Fibroblast of the conjunctiva (primary cell): ENCODE results near the gene CACNG3.
"Not testable (repeated sequence)": the region's sequence is repeated elsewhere in the genome, so short reads cannot be mapped to it uniquely, and the experiment has no call there.

ENCODE experiments used
- DNase-seq: peaks from one replicate; pipeline ENCODE4 v3.0.0-alpha.2; 2010; ENCODE audit warnings: low read depth

Gene CACNG3

DNA sequence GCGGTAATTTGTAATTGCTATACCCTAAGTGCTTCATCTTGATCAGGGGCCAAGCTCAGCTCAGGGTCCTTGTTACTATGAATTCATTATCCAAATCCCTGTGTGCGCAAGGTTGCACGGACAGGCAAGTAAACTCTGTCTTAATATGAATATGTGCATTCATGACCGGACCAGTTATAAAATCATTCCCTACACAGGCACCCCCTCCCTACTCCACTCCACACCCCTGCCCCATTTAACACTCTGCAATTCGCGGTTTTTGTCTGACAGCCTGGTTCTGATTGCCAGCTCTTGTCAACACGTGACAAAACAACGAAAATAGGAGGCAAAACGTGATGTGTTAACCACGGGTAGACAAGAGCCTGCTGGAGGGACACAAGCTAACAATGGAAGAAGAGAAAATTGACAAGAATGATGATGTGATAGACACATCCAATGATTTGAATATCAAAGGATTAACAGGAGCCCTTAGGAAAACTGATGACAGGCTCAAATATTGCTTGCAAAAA lies 76.5 kb downstream of the CACNG3 start:
- no peak for DNase-seq

DNA sequence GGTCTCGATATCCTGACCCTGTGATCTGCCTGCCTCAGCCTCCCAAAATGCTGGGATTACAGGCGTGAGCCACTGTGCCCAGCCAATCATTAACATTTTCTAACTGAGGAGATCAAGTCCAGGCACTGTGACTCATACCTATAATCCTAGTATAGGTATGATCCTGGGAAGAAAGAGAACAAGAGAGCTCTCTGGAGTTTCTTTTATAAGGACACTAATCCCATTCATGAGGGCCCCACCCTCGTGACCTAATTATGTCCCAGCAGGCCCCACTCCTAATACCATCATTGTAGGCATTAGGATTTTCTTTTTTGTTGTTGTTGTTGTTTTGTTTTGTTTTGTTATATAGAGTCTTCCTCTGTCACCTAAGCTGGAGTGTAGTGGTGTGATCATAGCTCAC lies 80.4 kb downstream of the CACNG3 start:
- DNase-seq, result no peak

DNA sequence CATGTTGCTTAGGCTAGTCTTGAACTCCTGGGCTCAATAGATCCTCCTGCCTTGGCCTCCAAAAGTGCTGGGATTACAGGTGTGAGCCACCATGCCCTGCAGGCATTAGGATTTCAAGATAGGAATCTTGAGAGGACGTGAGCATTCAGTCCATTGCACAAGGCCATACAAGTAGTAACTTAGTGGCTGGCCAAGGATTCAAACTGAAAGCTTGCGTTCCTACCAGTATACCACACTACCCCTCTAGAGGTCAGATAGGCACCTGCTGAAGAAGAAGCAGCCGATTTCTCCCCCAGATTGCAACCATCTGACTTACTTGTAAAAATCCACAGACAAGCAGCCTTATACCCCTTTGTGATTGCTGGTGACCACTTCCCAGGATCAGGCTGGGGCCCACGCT lies 80.9 kb downstream of the CACNG3 start:
- no peak for DNase-seq

DNA sequence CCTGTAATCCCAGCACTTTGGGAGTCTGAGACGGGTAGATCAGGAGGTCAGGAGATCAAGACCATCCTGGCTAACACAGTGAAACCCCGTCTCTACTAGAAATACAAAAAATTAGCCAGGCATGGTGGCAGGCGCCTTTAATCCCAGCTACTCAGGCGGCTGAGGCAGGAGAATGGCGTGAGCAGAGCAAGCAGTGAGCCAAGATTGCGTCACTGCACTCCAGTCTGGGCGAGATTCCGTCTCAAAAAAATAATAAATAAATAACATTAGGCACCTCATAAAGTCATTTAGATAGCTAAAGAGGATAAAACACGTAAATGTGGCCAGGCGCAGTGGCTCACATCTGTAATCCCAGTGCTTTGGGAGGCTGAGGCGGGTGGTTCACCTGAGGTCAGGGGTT lies 87.7 kb downstream of the CACNG3 start:
- DNase-seq, result not testable (repeated sequence)

DNA sequence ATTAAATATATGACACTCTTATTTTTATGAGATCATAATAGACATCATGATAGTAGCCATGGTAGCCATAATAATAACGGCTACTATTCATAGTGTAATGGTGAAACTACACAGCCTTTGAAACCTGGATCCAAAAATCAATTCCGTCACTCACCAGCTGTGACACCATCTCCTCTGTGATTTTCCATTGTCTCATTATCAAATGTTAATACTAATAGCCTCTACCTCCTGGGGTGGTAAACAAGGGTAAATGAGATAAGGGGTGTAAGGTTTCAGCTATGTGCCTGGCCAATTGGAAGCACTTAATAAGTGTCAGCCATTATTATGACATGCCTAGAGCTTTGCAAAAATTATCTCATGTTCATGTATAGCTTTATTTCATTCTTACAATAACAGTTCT lies 88.6 kb downstream of the CACNG3 start:
- no peak for DNase-seq

DNA sequence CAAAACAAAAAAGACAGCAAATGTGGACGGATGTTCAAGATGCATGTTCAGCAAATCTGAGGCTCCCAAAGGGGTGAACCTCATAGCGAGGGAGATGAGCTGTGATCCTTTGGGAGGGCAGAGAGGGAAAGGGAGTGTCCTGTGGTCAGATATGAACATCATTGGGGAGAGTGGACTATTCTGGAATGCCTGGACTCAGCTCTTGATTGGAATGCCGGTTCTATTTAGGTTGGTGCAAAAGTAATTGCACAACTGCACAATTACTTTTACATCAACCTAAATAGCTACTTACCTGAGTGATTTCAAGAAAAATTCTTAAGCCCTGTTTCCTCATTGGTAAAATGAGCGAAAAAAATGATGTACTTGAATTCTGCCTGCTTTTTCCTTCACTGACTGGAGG lies 89.6 kb downstream of the CACNG3 start:
- no peak for DNase-seq

DNA sequence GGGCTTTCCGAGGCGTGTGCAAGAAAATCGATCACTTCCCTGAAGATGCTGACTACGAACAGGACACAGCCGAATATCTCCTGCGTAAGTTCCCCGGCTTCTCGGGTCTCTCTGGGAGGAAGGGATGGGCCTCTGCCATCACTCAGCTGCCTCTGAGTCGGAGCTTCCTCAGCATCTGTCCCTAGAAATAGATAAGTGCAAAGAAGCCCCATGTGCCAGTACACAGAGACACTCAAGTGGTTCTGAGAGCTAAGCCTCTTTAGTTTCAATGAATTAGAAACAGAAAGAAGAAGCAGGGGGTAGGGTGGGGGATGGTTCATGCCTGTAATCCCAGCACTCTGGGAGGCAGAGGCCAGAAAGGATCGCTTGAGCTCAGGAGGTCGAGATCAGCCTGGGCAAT lies 90.6 kb downstream of the CACNG3 start:
- DNase-seq, result no peak

DNA sequence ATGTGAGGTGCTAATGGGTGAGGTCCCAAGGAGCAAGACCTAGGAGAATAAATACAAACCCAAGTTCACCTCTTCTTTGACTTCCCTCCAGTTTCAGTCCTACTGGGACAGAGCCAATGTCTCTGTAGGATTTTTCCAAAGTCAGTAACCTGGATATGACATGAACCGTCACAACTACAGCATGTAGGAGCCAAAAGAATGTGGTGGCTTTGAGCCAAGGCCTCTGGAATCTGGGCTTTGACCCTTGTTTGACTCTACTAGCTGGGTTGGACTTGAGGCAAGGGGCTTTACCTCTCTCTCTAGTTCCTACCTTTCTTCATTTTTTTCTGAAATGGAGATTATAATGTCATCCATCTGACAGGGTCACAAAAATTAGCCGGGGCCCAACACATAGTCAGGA lies 91.4 kb downstream of the CACNG3 start:
- DNase-seq, result no peak

DNA sequence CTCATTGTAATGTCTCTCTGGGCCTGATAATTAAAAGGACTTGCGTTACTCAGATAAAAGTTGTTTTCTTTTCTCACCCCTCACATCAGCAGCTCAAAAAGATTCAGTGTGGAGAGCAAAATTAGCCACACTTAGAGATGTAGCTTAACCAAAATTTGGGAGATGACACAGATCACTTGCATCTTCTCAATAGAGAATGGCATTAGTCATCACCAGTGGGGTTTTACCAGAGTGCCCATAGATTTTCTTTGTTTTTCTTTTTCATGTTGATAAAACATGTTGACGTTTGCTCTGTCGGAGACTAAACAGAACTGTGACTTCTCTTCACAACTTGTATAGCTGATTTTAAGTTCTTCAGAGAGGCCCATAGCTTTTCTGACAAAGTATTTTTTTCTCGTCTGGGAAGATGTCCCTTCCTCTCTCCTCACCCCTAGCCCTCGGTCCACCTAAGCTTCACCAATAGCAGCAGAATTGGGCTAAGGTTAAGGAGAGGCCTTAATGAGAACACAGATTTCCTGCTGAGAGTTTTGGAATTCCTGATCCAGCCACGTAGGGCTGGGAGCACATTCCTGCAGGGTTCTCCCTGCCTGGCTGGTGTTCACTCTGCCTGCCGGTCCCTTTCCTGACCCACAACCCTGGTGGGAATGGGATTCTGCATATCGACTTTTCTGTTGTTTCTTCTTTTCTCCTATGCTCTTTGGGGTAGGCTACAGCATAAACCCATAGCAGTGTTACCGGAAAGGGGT lies 92.6 kb downstream of the CACNG3 start:
- DNase-seq, result no peak

DNA sequence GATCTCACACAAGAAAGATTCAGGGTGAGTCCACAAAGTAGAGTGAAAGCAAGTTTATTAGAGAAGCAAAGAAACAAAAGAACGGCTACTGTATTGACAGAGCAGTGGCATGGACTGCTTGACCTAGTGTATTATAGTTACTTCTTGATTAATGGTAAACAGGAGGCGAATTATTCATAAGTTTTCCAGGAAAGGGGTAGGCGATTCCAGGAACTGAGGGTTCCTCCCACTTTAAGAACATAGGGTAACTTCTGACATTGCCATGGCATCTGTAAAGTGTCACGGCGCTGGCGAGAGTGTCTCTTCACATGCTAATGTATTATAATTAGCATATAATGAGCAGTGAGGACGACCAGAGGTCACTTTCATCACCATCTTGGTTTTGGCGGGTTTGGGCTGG lies 93.2 kb downstream of the CACNG3 start:
- no peak for DNase-seq

DNA sequence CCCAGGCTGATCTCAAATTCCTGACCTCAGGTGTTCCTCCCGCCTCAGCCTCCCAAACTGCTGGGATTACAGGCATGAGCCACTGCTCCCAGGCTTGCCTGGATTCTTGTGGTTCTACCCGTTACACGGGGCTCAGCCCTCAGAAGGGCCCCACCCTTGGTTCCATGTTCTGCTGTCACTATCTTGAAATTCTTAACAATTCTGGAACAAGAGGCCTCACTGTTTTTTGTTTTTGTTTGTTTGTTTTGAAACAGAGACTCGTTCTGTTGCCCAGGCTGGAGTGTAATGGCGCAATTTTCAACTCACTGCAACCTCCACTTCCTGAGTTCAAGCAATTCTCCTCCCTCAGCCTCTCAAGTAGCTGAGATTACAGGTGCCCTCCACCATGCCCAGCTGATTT lies 96.6 kb downstream of the CACNG3 start:
- no peak for DNase-seq

DNA sequence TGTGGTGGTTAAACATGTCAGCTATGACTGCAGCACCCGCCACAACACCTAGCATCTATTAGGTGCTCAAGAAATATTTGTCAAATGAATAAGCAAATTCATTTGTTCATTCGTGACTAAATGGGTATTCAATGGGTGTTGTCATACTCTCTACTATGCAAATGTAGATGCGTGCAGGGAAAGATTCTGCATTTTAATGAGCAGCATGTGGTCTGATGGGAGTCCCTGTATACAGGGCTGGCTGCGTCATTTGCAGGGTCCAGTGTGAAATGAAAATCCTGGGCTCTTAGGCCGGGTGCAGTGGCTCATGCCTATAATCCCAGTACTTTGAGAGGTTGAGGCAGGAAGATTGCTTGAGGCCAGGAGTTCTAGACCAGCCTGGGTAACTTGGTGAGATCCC lies 97.5 kb downstream of the CACNG3 start:
- DNase-seq, result no peak

DNA sequence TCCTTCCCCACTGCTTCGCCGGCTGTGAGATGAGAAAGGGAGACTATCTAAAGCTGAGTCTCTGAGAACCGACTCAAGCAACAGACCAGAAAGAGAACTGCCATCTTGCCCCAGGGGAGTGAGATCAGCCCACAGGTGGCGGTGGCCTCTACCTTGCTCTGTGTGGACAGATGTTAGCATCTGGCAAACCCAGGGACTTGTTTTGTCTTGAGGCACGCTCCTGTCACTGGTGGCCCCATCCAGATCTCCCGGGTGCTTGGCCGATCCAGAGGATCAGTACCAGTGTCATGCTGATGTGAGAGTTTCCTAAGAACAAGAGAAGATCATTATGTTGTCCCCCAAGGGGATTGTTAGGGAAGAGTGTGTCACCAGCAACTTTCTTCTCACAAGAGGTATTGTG lies 101.4 kb downstream of the CACNG3 start:
- DNase-seq, result no peak

DNA sequence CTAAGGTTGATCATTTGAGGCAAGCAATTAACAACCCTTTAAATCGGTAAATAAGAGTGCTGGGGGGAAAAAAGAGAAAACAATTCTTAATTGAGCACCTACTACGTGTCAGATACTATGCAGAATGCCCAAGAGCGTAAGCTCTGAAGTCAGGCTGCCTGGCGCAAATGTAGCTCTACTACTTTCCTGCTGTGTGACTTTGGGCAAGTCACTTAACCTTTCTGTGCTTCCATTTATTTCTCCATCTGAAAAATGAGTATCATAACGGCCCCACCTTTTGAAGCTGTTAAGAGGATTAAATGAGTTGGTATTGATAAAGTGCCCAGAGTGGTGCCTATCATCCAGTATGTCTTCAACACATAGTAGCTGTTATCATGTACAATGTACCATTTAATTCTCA lies 102.0 kb downstream of the CACNG3 start:
- no peak for DNase-seq

DNA sequence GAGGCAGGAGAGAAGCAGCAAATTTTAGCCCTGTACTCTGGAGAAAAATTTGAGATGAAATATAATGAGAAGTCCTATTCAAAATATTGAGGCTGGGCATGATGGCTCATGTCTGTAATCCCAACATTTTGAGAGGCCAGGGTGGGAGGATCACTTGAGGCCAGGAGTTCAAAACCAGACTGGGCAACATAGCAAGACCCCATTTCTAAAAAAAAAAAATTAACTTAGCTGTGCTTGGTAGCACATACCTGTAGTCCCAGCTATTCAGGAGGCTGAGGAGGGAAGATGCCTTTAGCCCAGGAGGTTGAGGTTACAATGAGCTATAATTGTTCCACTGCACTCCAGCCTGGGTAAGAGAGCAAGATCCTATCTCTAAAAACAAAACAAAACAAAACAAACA lies 103.4 kb downstream of the CACNG3 start:
- DNase-seq, result no peak

DNA sequence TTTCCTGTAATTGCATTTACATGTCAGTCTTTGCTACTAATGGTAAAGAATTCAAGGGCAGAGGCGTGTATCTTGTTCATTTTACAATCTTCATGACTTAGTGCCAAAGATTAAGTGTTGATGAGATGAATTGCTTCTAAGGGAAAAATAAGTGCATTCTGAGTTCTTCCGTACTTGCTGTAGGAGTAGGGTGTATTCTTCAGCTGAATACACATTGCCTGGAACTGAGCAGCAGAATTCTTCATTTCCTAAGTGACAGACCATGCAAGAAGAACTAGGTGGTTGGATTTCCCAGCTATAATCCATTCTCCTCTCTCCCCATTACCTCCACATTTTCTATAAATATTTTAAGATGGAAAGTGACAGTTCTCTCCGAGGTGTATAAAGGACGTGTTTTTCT lies 104.8 kb downstream of the CACNG3 start:
- DNase-seq, result no peak

DNA sequence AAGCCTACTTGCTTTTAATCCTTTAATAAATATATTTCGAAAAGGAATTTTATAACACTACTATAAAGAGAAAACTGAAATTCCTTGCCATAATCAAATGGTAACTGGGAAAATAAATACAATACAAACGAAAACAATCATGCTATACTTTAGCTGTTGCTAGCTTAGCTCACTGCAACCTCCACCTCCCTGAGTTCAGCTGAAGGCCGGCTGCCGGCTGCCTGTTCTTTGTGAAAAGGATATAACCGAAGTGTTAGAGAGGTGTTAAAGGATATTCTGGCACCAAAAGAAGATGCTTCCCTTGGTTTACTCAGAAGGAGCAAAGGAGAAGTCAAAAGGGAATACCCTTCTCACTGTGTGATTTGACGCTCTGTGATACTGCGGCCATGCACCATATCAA lies 108.5 kb downstream of the CACNG3 start:
- no peak for DNase-seq

DNA sequence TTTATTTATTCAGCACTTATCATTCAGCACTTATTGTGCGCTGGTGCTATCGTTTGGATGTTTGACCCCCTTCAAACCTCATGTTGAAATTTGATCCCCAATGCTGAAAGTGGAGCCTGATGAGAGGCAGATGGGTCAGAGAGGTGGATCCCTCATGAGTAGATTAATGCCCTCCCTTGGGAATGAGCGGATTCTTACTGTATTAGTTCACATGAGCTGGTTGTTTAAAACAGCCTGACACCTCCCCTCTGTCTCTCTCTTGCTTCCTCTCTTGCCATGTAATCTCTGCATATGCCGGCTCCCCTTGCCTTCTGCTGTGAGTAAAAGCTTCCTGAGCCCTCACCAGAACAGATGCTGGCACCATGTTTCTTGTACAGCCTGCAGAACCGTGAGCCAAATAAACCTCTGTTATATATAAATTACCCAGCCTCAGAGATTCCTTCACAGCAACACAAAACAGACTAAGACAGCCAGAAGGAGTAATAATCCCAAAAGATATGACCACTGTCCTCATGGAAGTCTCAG lies 111.1 kb downstream of the CACNG3 start:
- no peak for DNase-seq

DNA sequence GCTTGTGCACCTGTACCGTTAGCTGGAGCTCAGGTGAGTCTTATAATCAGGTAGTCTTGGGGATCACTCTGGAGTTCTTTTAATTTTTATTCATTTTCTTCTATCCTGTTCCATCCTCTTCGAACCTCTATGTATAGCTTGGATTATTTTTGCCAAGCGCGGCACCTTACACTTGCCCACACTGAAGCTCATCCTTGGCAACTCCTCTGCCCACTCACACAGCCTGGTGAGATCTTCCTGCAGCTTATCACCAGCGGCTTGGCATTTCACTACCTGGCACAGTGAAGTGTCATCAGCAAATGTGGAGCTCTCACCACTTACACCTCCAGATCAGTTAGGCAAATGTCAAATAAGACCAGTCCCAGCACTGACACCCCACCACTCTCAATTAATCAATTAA lies 116.7 kb downstream of the CACNG3 start:
- DNase-seq, result no peak

DNA sequence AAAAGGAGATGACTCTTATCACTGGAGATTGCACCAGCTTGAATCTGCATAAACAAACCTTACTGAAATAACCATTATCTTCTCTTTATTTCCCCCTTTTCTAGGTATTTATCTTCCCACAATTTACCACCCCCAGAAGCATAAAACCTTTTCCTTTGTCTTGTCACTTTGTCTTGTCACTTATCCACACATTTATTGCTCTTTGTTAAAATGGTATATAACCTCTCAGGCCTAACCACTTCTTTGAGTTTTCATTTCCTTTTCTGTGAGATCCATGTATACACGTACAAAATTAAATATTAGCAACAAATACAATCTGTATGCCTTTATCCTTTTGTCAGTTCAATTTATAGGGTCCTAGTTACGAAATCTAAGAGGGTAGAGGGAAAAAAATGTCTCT lies 122.9 kb downstream of the CACNG3 start:
- DNase-seq, result no peak

DNA sequence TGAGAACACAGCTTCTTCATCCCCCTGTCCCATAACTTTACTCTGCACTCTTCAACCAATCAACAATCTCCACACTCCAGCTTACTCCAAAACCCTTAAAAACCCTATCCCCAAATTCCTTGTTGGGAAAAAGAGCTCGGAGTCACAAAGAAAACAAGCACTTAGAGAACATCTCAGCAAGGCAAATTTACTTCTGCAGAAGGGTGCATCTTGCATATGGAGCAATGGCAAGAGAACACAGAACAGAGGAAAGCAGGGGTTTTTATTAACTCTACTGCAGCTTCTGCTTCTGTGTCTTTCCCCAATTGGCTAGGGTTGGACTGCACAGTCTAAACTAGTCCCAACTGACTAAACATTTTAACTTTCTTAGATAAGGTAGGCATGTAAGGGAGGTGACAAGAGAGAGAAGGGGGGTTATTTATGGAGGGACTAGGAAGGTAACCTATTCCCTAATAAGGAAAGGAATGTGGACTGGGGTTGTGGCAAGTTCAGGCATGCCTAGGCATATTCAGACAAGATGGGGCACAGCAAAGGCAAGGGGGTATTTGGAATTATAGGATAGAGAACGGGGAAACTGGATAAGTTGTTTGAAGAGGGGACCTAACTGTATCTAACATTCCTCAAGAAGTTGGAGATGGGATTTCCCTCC lies 125.5 kb downstream of the CACNG3 start:
- DNase-seq, result no peak

DNA sequence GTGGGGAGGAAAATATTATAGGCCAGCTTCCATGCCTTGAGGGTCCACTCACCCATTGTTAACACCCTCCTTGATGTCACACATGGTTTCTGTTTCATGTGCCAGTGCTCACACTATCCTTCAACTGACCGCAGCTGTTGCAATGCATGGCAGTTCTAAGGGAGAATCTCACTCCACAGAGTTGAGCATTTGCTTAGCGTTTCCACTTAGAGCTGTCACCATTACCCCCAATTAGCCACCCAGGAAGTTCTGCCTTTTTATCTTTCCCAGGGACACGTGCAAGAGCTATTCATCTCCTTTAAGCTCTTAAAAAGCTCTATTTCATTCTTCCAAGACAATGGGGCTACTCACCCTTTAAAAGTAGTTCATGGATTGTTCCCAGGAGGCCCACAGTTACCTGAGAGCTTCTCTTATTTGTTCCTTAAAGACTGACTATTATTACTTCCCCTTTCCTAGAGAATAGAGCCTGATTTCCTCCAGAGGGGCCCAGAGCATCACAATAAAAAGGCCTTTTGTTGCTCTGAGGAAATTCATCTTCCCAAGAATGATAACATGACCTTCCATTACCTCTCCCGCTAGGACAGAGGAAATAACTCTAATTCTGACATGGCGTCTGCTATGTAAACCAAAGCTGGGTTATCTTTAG lies 126.8 kb downstream of the CACNG3 start:
- no peak for DNase-seq

DNA sequence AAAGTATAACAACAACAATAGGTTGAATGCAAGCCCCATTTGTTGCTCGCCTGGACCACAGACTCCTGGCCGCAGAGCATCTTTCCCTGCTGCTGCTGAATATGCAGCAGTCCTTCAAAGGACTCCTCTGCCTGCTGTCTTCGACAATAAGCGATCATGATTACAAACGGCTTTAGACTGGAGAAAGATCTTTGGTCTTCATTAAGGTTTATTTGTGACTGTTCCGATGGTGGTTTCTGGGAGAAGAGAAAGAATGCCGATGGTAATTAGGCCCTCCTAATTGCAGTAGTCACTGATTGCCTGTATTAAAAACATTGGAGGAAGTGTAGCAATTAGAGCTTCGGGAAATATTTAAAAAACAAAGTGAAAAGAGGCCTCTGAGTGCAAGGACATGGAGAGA lies 138.2 kb downstream of the CACNG3 start:
- no peak for DNase-seq
